Kidney epithelial cell (primary cell): ENCODE results near the gene PGM1. TPM values are rescaled to one million over a fixed set of nuclear protein-coding genes. Genes with fewer than 3 reads are reported as not detected.
"Not testable (repeated sequence)": the region's sequence is repeated elsewhere in the genome, so short reads cannot be mapped to it uniquely, and the experiment has no call there.

Experiments
- DNase-seq: peaks from one replicate; pipeline ENCODE4 v3.0.0-alpha.2; 2010; ENCODE audit warnings: low read depth
- H3K27me3 ChIP-seq: 2 replicates; pipeline ENCODE4 v1.6.0; 2011; ENCODE audit warnings: low read length; ENCODE audit not compliant: control insufficient read depth, insufficient read depth
- H3K36me3 ChIP-seq: 2 replicates; pipeline ENCODE4 v1.5.1; 2011; ENCODE audit warnings: low read length; ENCODE audit not compliant: control insufficient read depth, insufficient read depth
- H3K4me3 ChIP-seq: 2 replicates; pipeline ENCODE4 v1.5.1; 2011; ENCODE audit warnings: low read depth, mild to moderate bottlenecking, control low read depth, low read length
- total RNA-seq: library from RNA; depleted of rRNA; stranded (reverse); fragments of >200 nt; gene quantifications from 2 replicates; pipeline ENCODE4 v1.2.3, GENCODE V29; 2015
- TF ChIP-seq, protein P1 (sequence below): IDR thresholded peaks from 2 replicates; pipeline ENCODE4 v1.5.1; 2011; ENCODE audit warnings: mild to moderate bottlenecking, moderate library complexity, low read length, control low read depth, inconsistent platforms; ENCODE audit not compliant: insufficient read depth, poor library complexity, severe bottlenecking

PGM1 gene
- total RNA-seq, 1 donor from 2014 or later = 36.2 TPM

DNA sequence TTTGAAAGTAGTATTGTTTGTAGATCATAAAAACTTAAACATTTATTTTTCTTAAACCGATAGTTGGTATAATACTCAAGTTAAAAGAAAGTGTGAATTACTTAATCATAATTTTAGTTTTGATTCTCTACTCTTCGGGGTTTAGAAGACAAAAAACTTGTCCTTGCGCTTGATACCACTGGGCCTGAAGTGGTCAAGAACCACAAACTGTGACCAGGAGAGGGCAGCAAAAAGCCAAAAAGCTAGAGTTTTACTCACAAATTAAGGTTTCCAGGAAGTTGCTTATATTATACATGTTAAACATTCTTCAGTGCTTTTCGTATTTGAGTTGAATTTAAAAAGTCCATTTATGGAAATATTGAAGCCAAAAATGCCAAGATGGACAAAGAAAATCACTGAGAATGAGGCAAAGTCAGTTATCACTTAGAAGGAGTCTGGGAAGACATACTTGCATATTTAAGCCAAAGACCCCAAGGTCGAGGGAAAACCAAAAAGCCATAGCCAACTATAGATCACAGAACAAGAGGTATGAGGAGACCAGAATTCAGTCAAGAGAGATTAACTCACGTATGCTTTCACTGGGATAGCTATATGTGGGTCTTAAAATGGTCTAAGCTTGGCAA lies 35.7 kb upstream of the PGM1 start:
- H3K27me3 ChIP-seq = no peaks in the 10 kb centered on the region
- no peak overlapping the region for H3K4me3 ChIP-seq
- no peaks in the 10 kb centered on the region for H3K36me3 ChIP-seq
- no peak for DNase-seq
- TF ChIP-seq, protein P1, sequence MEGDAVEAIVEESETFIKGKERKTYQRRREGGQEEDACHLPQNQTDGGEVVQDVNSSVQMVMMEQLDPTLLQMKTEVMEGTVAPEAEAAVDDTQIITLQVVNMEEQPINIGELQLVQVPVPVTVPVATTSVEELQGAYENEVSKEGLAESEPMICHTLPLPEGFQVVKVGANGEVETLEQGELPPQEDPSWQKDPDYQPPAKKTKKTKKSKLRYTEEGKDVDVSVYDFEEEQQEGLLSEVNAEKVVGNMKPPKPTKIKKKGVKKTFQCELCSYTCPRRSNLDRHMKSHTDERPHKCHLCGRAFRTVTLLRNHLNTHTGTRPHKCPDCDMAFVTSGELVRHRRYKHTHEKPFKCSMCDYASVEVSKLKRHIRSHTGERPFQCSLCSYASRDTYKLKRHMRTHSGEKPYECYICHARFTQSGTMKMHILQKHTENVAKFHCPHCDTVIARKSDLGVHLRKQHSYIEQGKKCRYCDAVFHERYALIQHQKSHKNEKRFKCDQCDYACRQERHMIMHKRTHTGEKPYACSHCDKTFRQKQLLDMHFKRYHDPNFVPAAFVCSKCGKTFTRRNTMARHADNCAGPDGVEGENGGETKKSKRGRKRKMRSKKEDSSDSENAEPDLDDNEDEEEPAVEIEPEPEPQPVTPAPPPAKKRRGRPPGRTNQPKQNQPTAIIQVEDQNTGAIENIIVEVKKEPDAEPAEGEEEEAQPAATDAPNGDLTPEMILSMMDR = peak; percentile 68

DNA sequence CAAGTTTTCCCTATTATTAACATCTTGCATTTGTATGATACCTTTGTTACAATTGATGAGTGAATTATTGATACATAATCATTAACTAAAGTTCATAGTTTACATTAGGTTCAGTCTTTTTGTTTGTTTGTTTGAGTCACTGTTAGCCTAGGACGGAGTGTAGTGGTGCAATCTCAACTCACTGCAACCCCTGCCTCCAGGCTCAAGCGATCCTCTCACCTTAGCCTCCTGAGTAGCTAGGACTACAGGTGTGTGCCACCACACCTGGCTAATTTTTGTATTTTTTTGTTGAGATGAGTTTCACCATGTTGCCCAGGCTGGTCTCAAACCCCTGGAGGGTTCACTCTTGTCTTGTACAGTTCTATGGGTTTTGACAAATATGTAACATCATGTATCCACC lies 33.9 kb upstream of the PGM1 start:
- TF ChIP-seq, protein P1 = no peak
- no peaks in the 10 kb centered on the region for H3K36me3 ChIP-seq
- no peaks in the 10 kb centered on the region for H3K27me3 ChIP-seq
- H3K4me3 ChIP-seq = no peak overlapping the region
- DNase-seq = no peak

DNA sequence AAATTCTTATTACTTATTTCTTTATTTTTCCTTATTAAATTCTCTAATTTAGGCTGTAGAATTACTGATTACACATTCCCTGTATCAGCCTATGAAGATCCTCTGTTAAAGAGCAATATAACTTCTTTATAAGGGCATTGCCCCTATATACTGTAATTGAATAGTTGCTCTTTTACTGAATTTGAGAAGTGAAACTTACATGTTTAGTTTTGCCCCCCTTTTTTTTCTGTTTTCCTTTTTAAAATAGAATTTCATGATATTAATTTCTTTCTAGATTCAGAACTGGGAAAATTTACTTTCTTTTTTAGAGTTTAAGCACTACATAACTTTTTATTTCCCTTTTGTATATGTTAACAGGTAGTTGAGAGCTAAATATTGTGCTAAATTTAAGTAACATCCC lies 29.5 kb upstream of the PGM1 start:
- no peaks in the 10 kb centered on the region for H3K27me3 ChIP-seq
- no peak for DNase-seq
- H3K4me3 ChIP-seq = no peak overlapping the region
- H3K36me3 ChIP-seq = no peaks in the 10 kb centered on the region
- TF ChIP-seq, protein P1 = no peak

DNA sequence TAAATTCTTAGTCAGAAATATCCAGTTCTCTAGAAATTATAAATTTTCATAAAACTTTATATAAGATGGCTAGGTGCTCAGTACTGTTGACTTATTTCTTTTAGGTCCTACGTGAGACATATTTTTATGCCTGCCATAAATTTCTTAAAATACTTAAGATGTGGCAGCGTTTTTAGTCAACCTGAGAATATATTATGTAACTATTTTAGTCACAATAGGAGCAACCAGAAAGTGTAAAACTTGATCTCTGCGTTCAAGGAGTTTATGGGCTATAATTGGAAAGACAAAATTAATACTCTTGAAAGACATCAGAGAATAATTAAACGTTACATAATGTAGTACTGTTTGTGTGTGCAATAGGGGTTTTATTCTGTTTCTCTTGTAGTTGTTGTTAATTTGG lies 24.1 kb upstream of the PGM1 start:
- H3K27me3 ChIP-seq = no peaks in the 10 kb centered on the region
- H3K4me3 ChIP-seq = no peak overlapping the region
- no peaks in the 10 kb centered on the region for H3K36me3 ChIP-seq
- no peak for DNase-seq
- TF ChIP-seq, protein P1 = no peak

DNA sequence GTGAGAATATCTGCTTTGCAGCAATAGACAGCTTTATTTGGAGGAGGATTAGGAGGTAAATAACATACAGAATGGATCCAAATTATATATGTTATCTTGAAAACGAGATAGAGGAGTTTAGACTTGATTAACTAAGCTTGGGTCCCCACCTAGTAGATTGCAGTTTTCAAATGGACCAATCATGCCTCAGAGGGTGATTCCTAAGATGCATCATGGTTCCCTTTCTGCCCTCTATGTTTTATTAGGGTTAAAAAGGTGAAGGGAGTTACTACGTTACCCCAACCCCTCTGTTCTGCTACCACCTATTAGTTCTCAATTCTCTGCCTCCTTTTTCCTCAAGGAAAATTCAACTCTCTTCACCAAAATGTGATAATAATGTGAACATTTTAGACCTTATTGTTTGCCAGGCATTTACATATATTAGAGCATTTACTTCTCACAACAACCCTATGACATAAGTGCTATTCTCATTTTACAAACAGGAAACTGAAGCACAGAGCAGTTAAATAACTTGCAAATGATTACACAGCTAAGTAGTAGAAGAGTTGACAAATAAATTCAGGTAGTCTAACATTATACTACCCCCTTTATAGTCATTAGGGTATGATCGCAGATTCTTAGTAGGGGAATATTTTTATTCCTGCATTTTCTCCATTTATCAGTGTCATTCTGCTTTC lies 23.4 kb upstream of the PGM1 start:
- no peak for DNase-seq
- TF ChIP-seq, protein P1 = no peak
- H3K27me3 ChIP-seq = no peaks in the 10 kb centered on the region
- no peak overlapping the region for H3K4me3 ChIP-seq
- H3K36me3 ChIP-seq = no peaks in the 10 kb centered on the region

DNA sequence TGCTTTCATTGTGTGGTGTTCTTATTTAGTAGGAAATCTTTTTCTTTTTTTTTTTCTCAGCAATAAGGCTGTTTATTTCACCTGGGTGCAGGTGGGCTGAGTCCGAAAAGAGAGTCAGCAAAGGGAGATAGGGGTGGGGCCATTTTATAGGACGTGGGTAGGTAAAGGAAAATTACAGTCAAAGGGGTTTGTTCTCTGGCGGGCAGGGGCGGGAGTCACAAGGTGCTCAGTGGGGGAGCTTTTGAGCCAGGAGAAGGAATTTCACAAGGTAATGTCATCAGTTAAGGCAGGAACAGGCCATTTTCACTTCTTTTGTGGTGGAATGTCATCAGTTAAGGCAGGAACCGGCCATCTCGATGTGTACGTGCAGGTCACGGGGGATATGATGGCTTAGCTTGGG lies 20.5 kb upstream of the PGM1 start:
- not testable (repeated sequence) for H3K36me3 ChIP-seq, H3K27me3 ChIP-seq, DNase-seq, H3K4me3 ChIP-seq

DNA sequence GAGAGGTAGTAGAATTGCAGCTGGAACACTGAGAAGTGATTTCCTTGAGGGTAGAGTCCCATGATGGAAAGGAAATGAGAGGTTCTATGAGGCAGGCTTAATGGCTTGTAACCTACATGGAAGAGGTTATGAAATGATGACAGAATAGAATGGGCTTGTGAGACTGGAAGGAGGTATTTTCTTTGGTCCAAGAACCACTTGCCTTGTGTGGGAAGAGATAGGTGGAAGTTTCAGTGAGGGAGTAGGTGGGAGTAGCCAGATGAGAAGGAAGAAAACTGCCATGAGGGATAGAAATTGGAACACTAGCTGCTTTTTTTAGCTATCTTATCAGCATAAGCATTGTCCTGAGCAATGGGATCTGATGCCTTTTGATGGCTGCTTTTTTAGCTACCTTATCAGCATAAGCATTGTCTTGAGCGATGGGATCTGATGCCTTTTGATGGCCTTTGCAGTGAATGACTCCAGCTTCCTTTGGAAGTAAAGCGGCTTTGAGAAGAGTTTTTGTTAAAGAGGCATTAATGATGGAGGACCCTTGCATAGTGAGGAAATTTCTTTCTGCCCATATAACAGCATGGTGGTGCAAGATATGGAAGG lies 18.9 kb upstream of the PGM1 start:
- not testable (repeated sequence) for H3K4me3 ChIP-seq

More for the DNA sequence above, 18.9 kb upstream of the PGM1 start:
- not testable (repeated sequence) for H3K36me3 ChIP-seq, H3K27me3 ChIP-seq, DNase-seq
